Measurements from ENCODE around the gene PTPRD. TPM values are rescaled to one million over a fixed set of nuclear protein-coding genes. Genes with fewer than 3 reads are reported as not detected.

PTPRD gene
- total RNA-seq, 1 experiment from 2014 or later = 69.6 TPM

DNA sequence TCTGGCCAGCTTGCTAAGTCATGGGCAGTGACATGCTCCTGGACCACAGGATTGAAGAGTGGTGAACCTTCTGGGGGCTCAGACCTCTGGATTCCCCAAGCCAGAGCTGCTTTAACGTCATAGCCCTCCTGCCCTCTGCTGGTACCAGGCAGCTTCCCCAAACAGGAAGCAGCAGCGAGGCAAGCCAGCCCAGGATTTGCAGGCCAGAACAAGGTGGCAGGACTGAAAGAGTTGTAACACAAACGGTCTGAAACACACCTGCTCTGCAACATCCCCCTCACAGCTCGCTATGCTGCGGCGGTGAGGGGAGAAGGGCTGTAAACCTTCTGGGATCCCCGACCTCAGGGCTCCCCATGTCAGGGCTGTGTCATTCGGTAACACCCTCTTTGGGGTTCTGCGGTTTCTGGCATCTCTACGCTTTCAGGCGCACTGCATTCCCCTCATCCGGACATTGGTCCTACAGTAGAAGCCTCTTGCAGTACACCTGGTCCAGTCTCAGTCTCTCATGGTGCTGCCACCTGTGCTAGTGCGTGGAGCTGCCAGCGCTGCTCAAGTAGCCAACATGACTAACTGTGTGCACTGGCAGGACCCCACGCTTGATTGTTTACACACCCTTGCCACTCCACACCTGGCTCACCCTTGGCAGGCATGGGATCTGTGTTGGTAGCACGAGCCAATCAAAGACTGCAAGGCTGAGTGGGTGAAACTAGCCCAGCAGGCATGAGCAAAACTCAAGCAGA, 893.3 kb downstream of the PTPRD start:
- H3K36me3 Mint-ChIP-seq = peaks cover 13% of the 10 kb centered on the region

DNA sequence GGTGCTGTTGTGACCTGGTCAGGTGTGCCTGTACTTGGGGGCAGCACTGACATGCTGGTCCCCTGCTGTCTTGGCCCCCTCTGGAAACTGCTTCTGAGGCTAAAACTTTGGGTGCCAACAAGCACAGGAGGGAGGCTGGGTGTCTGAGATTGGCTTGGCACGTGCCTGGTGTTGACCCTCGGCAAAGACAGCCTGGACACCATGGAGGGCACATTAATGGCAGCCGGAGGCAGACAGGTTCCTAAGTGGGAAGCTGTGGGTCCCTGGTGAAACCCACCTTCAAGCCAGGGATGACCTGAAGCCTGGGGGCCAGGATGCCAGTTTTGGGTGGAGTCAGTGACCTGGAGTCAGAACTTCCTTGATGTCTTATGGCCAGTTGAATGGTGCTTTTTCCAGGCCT, 894.1 kb downstream of the PTPRD start:
- peaks cover 27% of the 10 kb centered on the region for H3K9me3 Mint-ChIP-seq
- TF ChIP-seq, protein P1, sequence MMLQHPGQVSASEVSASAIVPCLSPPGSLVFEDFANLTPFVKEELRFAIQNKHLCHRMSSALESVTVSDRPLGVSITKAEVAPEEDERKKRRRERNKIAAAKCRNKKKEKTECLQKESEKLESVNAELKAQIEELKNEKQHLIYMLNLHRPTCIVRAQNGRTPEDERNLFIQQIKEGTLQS (CRISPR knock-in tag; conservative IDR thresholded peaks at IDR 0.05) = no peak
- TF ChIP-seq SP1 (CRISPR knock-in tag; conservative IDR thresholded peaks at IDR 0.05) (no peak), ZNF317 (CRISPR knock-in tag; IDR thresholded peaks at IDR 0.05; ENCODE audit: borderline replicate concordance, low read depth) (no peak), PRRX2 (CRISPR knock-in tag; IDR thresholded peaks at IDR 0.05) (no peak), ZNF232 (CRISPR knock-in tag; IDR thresholded peaks at IDR 0.05) (no peak)
- TF ChIP-seq, protein P2, sequence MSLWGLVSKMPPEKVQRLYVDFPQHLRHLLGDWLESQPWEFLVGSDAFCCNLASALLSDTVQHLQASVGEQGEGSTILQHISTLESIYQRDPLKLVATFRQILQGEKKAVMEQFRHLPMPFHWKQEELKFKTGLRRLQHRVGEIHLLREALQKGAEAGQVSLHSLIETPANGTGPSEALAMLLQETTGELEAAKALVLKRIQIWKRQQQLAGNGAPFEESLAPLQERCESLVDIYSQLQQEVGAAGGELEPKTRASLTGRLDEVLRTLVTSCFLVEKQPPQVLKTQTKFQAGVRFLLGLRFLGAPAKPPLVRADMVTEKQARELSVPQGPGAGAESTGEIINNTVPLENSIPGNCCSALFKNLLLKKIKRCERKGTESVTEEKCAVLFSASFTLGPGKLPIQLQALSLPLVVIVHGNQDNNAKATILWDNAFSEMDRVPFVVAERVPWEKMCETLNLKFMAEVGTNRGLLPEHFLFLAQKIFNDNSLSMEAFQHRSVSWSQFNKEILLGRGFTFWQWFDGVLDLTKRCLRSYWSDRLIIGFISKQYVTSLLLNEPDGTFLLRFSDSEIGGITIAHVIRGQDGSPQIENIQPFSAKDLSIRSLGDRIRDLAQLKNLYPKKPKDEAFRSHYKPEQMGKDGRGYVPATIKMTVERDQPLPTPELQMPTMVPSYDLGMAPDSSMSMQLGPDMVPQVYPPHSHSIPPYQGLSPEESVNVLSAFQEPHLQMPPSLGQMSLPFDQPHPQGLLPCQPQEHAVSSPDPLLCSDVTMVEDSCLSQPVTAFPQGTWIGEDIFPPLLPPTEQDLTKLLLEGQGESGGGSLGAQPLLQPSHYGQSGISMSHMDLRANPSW (CRISPR knock-in tag; conservative IDR thresholded peaks at IDR 0.05; ENCODE audit: low read depth) = no peak

More for the DNA sequence above, 893.3 kb downstream of the PTPRD start:
- ChIA-PET POLR2A (no interaction called here), CTCF (interaction anchor here (1.0 to 1.2 kb wide), 2 partner anchors 23 to 113 kb away, joined by 3 read pairs; no protein-coding TSS in a partner anchor)
- H3K27ac Mint-ChIP-seq = no peak overlapping the region
- H3K4me1 Mint-ChIP-seq = no peaks in the 10 kb centered on the region
- TF ChIP-seq, protein P3, sequence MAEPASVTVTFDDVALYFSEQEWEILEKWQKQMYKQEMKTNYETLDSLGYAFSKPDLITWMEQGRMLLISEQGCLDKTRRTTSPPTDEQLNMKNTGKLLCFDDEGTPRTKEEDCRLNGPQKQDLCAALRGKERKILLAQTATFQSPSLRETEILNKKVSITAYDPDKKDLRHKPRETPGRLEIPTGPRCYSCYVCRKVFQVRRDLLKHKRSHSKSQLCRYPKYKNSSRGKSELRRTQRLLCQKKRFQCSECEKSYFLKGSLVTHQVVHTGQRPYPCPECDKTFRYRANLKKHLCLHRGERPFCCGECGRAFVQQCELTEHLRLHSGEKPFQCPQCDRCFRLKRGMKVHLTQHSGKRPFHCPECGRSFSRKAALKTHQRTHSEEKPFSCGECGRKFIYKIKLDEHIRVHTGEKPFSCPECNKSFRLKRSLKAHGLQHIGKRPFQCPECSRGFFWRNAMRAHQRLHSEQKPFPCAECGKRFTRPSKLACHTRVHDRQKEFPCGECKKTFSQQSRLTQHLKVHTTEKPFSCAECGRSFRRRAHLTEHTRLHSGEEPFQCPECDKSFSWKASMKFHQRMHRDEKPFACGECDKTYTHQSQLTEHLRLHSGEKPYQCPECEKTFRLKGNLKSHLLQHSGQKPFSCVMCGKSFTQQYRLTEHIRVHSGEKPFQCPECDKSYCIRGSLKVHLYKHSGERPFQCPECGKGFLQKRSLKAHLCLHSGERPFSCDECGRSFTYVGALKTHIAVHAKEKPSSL (CRISPR knock-in tag; conservative IDR thresholded peaks at IDR 0.05) = no peak
- peaks cover 27% of the 10 kb centered on the region for H3K9me3 Mint-ChIP-seq
- H3K27me3 Mint-ChIP-seq (ENCODE audit: low read depth) = no peaks in the 10 kb centered on the region
- DNase-seq (ENCODE audit: low spot score) = peak; percentile 12
- H3K4me3 Mint-ChIP-seq = no peak overlapping the region
- ATAC-seq = peak; percentile 74

DNA sequence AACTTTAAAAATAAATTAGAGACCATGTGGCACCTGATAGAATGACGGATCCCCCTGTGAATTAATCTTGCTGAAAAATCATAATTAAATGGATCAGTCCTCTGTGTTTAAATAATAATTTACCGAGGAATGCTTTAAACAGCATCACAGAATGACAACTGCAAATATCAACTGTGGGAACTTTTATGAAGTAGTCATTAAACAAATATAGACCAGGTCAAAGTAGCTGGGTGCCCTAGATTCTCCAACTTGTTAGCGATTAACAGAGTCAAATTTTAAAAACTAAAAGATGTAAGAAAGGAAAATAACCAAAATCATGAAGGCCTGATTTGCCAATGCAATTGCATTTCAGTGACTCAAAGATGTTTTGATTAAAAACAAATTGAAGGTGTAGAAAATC, 933.4 kb downstream of the PTPRD start:
- DNase-seq (ENCODE audit: low spot score) (no peak), ATAC-seq (no peak)
- H3K27ac Mint-ChIP-seq = no peak overlapping the region
- H3K9me3 Mint-ChIP-seq = no peaks in the 10 kb centered on the region
- TF ChIP-seq, protein P4, sequence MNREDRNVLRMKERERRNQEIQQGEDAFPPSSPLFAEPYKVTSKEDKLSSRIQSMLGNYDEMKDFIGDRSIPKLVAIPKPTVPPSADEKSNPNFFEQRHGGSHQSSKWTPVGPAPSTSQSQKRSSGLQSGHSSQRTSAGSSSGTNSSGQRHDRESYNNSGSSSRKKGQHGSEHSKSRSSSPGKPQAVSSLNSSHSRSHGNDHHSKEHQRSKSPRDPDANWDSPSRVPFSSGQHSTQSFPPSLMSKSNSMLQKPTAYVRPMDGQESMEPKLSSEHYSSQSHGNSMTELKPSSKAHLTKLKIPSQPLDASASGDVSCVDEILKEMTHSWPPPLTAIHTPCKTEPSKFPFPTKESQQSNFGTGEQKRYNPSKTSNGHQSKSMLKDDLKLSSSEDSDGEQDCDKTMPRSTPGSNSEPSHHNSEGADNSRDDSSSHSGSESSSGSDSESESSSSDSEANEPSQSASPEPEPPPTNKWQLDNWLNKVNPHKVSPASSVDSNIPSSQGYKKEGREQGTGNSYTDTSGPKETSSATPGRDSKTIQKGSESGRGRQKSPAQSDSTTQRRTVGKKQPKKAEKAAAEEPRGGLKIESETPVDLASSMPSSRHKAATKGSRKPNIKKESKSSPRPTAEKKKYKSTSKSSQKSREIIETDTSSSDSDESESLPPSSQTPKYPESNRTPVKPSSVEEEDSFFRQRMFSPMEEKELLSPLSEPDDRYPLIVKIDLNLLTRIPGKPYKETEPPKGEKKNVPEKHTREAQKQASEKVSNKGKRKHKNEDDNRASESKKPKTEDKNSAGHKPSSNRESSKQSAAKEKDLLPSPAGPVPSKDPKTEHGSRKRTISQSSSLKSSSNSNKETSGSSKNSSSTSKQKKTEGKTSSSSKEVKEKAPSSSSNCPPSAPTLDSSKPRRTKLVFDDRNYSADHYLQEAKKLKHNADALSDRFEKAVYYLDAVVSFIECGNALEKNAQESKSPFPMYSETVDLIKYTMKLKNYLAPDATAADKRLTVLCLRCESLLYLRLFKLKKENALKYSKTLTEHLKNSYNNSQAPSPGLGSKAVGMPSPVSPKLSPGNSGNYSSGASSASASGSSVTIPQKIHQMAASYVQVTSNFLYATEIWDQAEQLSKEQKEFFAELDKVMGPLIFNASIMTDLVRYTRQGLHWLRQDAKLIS (CRISPR knock-in tag; IDR thresholded peaks at IDR 0.05; ENCODE audit: borderline replicate concordance) = no peak
- TF ChIP-seq SP1 (CRISPR knock-in tag; conservative IDR thresholded peaks at IDR 0.05) = no peak
- TF ChIP-seq SOX15 (CRISPR knock-in tag; IDR thresholded peaks at IDR 0.05) = no peak
- CTCF ChIA-PET = interaction anchor here (1.3 kb wide), 1 partner anchor 111 kb away, joined by 3 read pairs; no protein-coding TSS in a partner anchor
- no peak overlapping the region for H3K4me3 Mint-ChIP-seq
- H3K36me3 Mint-ChIP-seq = no peaks in the 10 kb centered on the region
- H3K4me1 Mint-ChIP-seq = no peaks in the 10 kb centered on the region
- H3K27me3 Mint-ChIP-seq (ENCODE audit: low read depth) = no peaks in the 10 kb centered on the region
- POLR2A ChIA-PET = no interaction called here

More for the DNA sequence above, 894.1 kb downstream of the PTPRD start:
- no peak for ATAC-seq
- H3K36me3 Mint-ChIP-seq = peaks cover 13% of the 10 kb centered on the region
- no peaks in the 10 kb centered on the region for H3K27me3 Mint-ChIP-seq (ENCODE audit: low read depth)
- H3K4me1 Mint-ChIP-seq = no peaks in the 10 kb centered on the region
- POLR2A ChIA-PET = no interaction called here
- CTCF ChIA-PET = interaction anchor here (0.6 to 1.2 kb wide), 3 partner anchors 22 to 113 kb away, joined by 3 to 4 read pairs (median 3); no protein-coding TSS in a partner anchor
- no peak overlapping the region for H3K27ac Mint-ChIP-seq
- DNase-seq (ENCODE audit: low spot score) = no peak
- no peak overlapping the region for H3K4me3 Mint-ChIP-seq
